GM23338 (cell line): ENCODE measurements around the gene TRAF1. TPM values are rescaled to one million over a fixed set of nuclear protein-coding genes. Genes with fewer than 3 reads are reported as not detected.

Experiments
- ATAC-seq: fragments of 200-7000 bp; cut with Tn5 transposase; 3 replicates; pipeline ENCODE4 v1.9.1; 2020
- DNase-seq: peaks from one replicate; pipeline ENCODE4 v3.0.0-alpha.2; 2015; ENCODE audit warnings: low spot score
- H2AFZ ChIP-seq: fragments of 200-600 bp; sonication (generic); 2 replicates; pipeline ENCODE4 v1.8.0; 2016; ENCODE audit warnings: antibody characterized with exemption, mild to moderate bottlenecking, moderate library complexity
- H3F3A ChIP-seq: fragments of 200-600 bp; sonication (generic); replicated peaks from 2 replicates; pipeline ENCODE4 v1.8.0; 2017; ENCODE audit warnings: antibody characterized with exemption, mixed run types, low read depth
- H3K27ac ChIP-seq: fragments of 200-600 bp; sonication (generic); 2 replicates; pipeline ENCODE4 v1.6.1; 2016; ENCODE audit warnings: low read depth
- H3K27me3 ChIP-seq: fragments of 200-600 bp; sonication (generic); 2 replicates; pipeline ENCODE4 v1.8.0; 2016; ENCODE audit warnings: mild to moderate bottlenecking, mixed run types, moderate library complexity; ENCODE audit not compliant: insufficient read depth
- H3K36me3 ChIP-seq: fragments of 200-600 bp; sonication (generic); 2 replicates; pipeline ENCODE4 v1.8.0; 2016; ENCODE audit warnings: mild to moderate bottlenecking; ENCODE audit not compliant: insufficient read depth
- H3K4me1 ChIP-seq: fragments of 200-600 bp; sonication (generic); 2 replicates; pipeline ENCODE4 v1.8.0; 2016; ENCODE audit warnings: mild to moderate bottlenecking, moderate library complexity; ENCODE audit not compliant: insufficient read depth
- H3K4me2 ChIP-seq: fragments of 200-600 bp; sonication (generic); 2 replicates; pipeline ENCODE4 v1.7.1; 2017; ENCODE audit warnings: mixed run types
- H3K4me3 ChIP-seq: fragments of 200-600 bp; sonication (generic); 2 replicates; pipeline ENCODE4 v1.6.1; 2016; ENCODE audit warnings: mixed run types
- H3K79me2 ChIP-seq: fragments of 200-600 bp; sonication (generic); replicated peaks from 2 replicates; pipeline ENCODE4 v1.8.0; 2017; ENCODE audit warnings: mild to moderate bottlenecking; ENCODE audit not compliant: insufficient read depth
- H3K9me2 ChIP-seq: fragments of 200-600 bp; sonication (generic); 2 replicates; pipeline ENCODE4 v1.8.0; 2017; ENCODE audit not compliant: insufficient read depth
- H4K20me1 ChIP-seq: fragments of 200-600 bp; sonication (generic); replicated peaks from 2 replicates; pipeline ENCODE4 v1.8.0; 2017; ENCODE audit warnings: mild to moderate bottlenecking; ENCODE audit not compliant: insufficient read depth
- H3K27ac Mint-ChIP-seq: 2 replicates; pipeline ENCODE4 v1.8.0; 2020; ENCODE audit warnings: inconsistent platforms, mild to moderate bottlenecking, moderate library complexity, mixed read lengths
- H3K27me3 Mint-ChIP-seq: 3 replicates; pipeline ENCODE4 v1.8.0; 2022; ENCODE audit warnings: low read depth, mild to moderate bottlenecking, moderate library complexity, mixed read lengths, inconsistent platforms; ENCODE audit not compliant: insufficient read depth, poor library complexity
- H3K36me3 Mint-ChIP-seq: 3 replicates; pipeline ENCODE4 v1.8.0; 2021; ENCODE audit warnings: low read depth, mild to moderate bottlenecking, inconsistent platforms, moderate library complexity, mixed read lengths
- H3K4me1 Mint-ChIP-seq: 3 replicates; pipeline ENCODE4 v1.8.0; 2020; ENCODE audit warnings: mild to moderate bottlenecking, inconsistent platforms, mixed read lengths
- H3K4me3 Mint-ChIP-seq: 3 replicates; pipeline ENCODE4 v1.8.0; 2021; ENCODE audit warnings: moderate library complexity, mild to moderate bottlenecking, inconsistent platforms, mixed read lengths
- H3K9me3 Mint-ChIP-seq: 3 replicates; pipeline ENCODE4 v1.8.0; 2020; ENCODE audit warnings: moderate library complexity, mild to moderate bottlenecking, inconsistent platforms, mixed read lengths
- CREB1 ChIP-seq: fragments of 250-450 bp; sonication (Bioruptor Pico); IDR thresholded peaks from 2 replicates; pipeline ENCODE4 v1.5.0; 2020; ENCODE audit warnings: low read depth, mild to moderate bottlenecking, moderate library complexity
- EZH2 ChIP-seq: fragments of 200-600 bp; sonication (generic); IDR thresholded peaks from one replicate; pipeline ENCODE4 v1.8.0; 2017; ENCODE audit warnings: antibody characterized with exemption, mild to moderate bottlenecking, low read depth; ENCODE audit not compliant: unreplicated experiment
- EZH2phosphoT487 ChIP-seq: fragments of 200-600 bp; sonication (generic); IDR thresholded peaks from one replicate; pipeline ENCODE4 v1.8.1; 2018; ENCODE audit warnings: antibody characterized with exemption; ENCODE audit not compliant: unreplicated experiment
- JUNB ChIP-seq: IDR thresholded peaks from one replicate; pipeline ENCODE4 v1.6.1; 2016; ENCODE audit warnings: antibody characterized with exemption; ENCODE audit not compliant: unreplicated experiment
- NANOG ChIP-seq: IDR thresholded peaks from 2 replicates; pipeline ENCODE4 v1.6.1; 2016; ENCODE audit warnings: antibody characterized with exemption, borderline replicate concordance
- STAT1 ChIP-seq: IDR thresholded peaks from one replicate; pipeline ENCODE4 v1.6.1; 2016; ENCODE audit warnings: antibody characterized with exemption; ENCODE audit not compliant: unreplicated experiment
- ZNF114 ChIP-seq: fragments of 250-450 bp; sonication (Bioruptor Pico); IDR thresholded peaks from 2 replicates; pipeline ENCODE4 v1.5.0; 2020; ENCODE audit warnings: mild to moderate bottlenecking, moderate library complexity
- ZNF331 ChIP-seq: fragments of 250-450 bp; sonication (Bioruptor Pico); IDR thresholded peaks from 2 replicates; pipeline ENCODE4 v1.5.0; 2020; ENCODE audit warnings: low read depth, mild to moderate bottlenecking, moderate library complexity
- polyA plus RNA-seq: library from polyadenylated mRNA; unstranded; fragments of >200 nt; fragmentation: Nextera tagmentation; extraction: Ambion mirVana; gene quantifications from 2 replicates; pipeline ENCODE4 v1.2.1, GENCODE V29; 2016
- total RNA-seq: library from RNA; depleted of rRNA; stranded (reverse); fragments of >200 nt; shearing (Covaris generic); gene quantifications from 2 replicates; pipeline ENCODE4 v1.2.3, GENCODE V29; 2014
- TF ChIP-seq, protein P1 (sequence below): IDR thresholded peaks from 2 replicates; pipeline ENCODE4 v1.6.1; 2016; ENCODE audit warnings: antibody characterized with exemption
- TF ChIP-seq, protein P2 (sequence below): fragments of 250-450 bp; sonication (Bioruptor Pico); IDR thresholded peaks from 2 replicates; pipeline ENCODE4 v1.5.0; 2020; ENCODE audit warnings: mild to moderate bottlenecking, moderate library complexity
- TF ChIP-seq, protein P3 (sequence below), 2 experiments: fragments of 200-600 bp in 1 of 2; sonication (generic) in 1 of 2; conservative IDR thresholded peaks; 2 replicates each; pipeline versions ENCODE4 v1.5.1 to v1.6.1; 2016 to 2017; ENCODE audit warnings: antibody characterized with exemption in 2 of 2, low read depth in 2 of 2, mild to moderate bottlenecking in 2 of 2, moderate library complexity in 1 of 2

The TRAF1 gene
- total and polyA plus RNA-seq, 2 experiments from 2014 or later, result 0.39 to 1.4 TPM

DNA sequence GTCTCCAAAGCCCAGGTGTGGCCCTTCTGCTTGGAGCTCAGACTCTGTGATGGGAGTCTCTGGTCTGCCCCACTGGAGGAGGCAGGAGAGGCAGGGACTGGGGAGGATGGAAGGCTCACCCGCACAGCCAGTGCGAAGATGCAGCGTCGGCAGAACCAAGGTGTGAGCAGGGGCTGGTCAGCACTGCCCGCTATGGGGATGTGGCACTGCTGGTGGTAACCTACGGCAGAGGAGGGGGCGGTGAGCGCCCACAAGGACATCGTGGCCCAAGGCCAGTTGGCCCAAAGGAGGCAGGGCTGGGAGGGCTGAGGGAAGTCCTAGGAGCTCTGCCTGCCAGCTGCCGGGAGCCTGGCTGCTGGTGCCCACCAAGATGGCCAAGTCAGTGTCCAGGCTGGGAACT is 56.9 kb downstream of the TRAF1 start:
- peaks cover 23% of the 10 kb centered on the region for H3F3A ChIP-seq
- H3K4me3 ChIP-seq, result peak overlapping the region; percentile 72; the same call in 1 of the 2 replicates
- H3K9me2 ChIP-seq, result no peaks in the 10 kb centered on the region
- Mint-ChIP-seq H3K36me3 (peaks cover 42% of the 10 kb centered on the region), H3K27ac (no peak overlapping the region), H3K4me3 (no peak overlapping the region), H3K4me1 (peaks cover 36% of the 10 kb centered on the region), H3K9me3 (no peaks in the 10 kb centered on the region), H3K27me3 (peaks cover 17% of the 10 kb centered on the region)
- no peaks in the 10 kb centered on the region for H3K79me2 ChIP-seq
- TF ChIP-seq NANOG, result no peak
- no peak for TF ChIP-seq ZNF331
- no peak for TF ChIP-seq CREB1 (CRISPR knock-in tag)
- TF ChIP-seq, protein P1, sequence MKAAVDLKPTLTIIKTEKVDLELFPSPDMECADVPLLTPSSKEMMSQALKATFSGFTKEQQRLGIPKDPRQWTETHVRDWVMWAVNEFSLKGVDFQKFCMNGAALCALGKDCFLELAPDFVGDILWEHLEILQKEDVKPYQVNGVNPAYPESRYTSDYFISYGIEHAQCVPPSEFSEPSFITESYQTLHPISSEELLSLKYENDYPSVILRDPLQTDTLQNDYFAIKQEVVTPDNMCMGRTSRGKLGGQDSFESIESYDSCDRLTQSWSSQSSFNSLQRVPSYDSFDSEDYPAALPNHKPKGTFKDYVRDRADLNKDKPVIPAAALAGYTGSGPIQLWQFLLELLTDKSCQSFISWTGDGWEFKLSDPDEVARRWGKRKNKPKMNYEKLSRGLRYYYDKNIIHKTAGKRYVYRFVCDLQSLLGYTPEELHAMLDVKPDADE, result no peak
- no peak for TF ChIP-seq STAT1
- TF ChIP-seq JUNB, result no peak
- TF ChIP-seq EZH2phosphoT487, result no peak
- no peak for TF ChIP-seq ZNF114 (CRISPR knock-in tag)
- DNase-seq (no peak), ATAC-seq (no peak)
- H3K4me2 ChIP-seq, result peak overlapping the region; percentile 83; the same call in 1 of the 2 replicates
- peaks cover 23% of the 10 kb centered on the region for H3K4me1 ChIP-seq
- no peaks in the 10 kb centered on the region for H4K20me1 ChIP-seq
- H3K27ac ChIP-seq, result no peak overlapping the region
- no peaks in the 10 kb centered on the region for H3K27me3 ChIP-seq
- H2AFZ ChIP-seq, result no peak overlapping the region
- H3K36me3 ChIP-seq, result peaks cover 5% of the 10 kb centered on the region; the same call in 1 of the 2 replicates

DNA sequence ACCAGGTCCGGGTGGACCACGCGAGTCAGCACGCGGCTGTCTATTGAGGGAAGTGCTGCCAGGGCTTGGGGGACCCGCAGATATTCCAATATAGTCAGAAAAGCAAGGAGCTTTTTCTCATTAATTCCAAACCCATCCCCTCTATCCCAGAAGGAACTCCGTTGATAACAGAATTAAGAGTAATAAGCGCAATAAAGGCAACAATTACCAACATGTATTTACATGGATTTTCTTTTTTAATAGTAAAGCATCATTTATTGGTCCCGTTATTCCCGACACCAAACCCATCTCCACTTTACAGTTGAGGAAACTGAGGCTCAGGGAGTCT is 57.3 kb downstream of the TRAF1 start:
- H3K27ac Mint-ChIP-seq, result peak overlapping the region; percentile 92; the same call in 1 of the 2 replicates
- DNase-seq, result no peak
- Histone ChIP-seq H3K27ac (peak overlapping the region; percentile 26; the same call in 1 of the 2 replicates), H3K4me2 (peak overlapping the region; percentile 83), H3K4me1 (peaks cover 19% of the 10 kb centered on the region), H3K9me2 (no peaks in the 10 kb centered on the region), H3K79me2 (no peaks in the 10 kb centered on the region), H4K20me1 (no peaks in the 10 kb centered on the region), H3K27me3 (no peaks in the 10 kb centered on the region), H3K4me3 (peak overlapping the region; percentile 72), H3F3A (peaks cover 19% of the 10 kb centered on the region), H3K36me3 (0 out of 2 replicates have a peak, but pooled peaks cover 5% of the 10 kb centered on the region), H2AFZ (peak overlapping the region; percentile 94)
- H3K27me3 Mint-ChIP-seq, result peaks cover 17% of the 10 kb centered on the region
- H3K9me3 Mint-ChIP-seq, result no peaks in the 10 kb centered on the region
- ATAC-seq, result no peak
- H3K4me3 Mint-ChIP-seq, result peak overlapping the region; percentile 84
- peaks cover 32% of the 10 kb centered on the region for H3K4me1 Mint-ChIP-seq
- H3K36me3 Mint-ChIP-seq, result peaks cover 39% of the 10 kb centered on the region
- TF ChIP-seq ZNF331 (no peak), EZH2 (no peak), STAT1 (no peak)
- TF ChIP-seq, protein P1, result no peak
- TF ChIP-seq, protein P2, sequence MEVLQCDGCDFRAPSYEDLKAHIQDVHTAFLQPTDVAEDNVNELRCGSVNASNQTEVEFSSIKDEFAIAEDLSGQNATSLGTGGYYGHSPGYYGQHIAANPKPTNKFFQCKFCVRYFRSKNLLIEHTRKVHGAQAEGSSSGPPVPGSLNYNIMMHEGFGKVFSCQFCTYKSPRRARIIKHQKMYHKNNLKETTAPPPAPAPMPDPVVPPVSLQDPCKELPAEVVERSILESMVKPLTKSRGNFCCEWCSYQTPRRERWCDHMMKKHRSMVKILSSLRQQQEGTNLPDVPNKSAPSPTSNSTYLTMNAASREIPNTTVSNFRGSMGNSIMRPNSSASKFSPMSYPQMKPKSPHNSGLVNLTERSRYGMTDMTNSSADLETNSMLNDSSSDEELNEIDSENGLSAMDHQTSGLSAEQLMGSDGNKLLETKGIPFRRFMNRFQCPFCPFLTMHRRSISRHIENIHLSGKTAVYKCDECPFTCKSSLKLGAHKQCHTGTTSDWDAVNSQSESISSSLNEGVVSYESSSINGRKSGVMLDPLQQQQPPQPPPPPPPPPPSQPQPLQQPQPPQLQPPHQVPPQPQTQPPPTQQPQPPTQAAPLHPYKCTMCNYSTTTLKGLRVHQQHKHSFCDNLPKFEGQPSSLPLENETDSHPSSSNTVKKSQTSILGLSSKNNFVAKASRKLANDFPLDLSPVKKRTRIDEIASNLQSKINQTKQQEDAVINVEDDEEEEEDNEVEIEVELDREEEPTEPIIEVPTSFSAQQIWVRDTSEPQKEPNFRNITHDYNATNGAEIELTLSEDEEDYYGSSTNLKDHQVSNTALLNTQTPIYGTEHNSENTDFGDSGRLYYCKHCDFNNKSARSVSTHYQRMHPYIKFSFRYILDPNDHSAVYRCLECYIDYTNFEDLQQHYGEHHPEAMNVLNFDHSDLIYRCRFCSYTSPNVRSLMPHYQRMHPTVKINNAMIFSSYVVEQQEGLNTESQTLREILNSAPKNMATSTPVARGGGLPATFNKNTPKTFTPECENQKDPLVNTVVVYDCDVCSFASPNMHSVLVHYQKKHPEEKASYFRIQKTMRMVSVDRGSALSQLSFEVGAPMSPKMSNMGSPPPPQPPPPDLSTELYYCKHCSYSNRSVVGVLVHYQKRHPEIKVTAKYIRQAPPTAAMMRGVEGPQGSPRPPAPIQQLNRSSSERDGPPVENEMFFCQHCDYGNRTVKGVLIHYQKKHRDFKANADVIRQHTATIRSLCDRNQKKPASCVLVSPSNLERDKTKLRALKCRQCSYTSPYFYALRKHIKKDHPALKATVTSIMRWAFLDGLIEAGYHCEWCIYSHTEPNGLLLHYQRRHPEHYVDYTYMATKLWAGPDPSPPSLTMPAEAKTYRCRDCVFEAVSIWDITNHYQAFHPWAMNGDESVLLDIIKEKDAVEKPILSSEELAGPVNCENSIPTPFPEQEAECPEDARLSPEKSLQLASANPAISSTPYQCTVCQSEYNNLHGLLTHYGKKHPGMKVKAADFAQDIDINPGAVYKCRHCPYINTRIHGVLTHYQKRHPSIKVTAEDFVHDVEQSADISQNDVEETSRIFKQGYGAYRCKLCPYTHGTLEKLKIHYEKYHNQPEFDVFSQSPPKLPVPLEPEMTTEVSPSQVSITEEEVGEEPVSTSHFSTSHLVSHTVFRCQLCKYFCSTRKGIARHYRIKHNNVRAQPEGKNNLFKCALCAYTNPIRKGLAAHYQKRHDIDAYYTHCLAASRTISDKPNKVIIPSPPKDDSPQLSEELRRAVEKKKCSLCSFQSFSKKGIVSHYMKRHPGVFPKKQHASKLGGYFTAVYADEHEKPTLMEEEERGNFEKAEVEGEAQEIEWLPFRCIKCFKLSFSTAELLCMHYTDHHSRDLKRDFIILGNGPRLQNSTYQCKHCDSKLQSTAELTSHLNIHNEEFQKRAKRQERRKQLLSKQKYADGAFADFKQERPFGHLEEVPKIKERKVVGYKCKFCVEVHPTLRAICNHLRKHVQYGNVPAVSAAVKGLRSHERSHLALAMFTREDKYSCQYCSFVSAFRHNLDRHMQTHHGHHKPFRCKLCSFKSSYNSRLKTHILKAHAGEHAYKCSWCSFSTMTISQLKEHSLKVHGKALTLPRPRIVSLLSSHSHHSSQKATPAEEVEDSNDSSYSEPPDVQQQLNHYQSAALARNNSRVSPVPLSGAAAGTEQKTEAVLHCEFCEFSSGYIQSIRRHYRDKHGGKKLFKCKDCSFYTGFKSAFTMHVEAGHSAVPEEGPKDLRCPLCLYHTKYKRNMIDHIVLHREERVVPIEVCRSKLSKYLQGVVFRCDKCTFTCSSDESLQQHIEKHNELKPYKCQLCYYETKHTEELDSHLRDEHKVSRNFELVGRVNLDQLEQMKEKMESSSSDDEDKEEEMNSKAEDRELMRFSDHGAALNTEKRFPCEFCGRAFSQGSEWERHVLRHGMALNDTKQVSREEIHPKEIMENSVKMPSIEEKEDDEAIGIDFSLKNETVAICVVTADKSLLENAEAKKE (CRISPR knock-in tag), result no peak
- TF ChIP-seq, protein P3, sequence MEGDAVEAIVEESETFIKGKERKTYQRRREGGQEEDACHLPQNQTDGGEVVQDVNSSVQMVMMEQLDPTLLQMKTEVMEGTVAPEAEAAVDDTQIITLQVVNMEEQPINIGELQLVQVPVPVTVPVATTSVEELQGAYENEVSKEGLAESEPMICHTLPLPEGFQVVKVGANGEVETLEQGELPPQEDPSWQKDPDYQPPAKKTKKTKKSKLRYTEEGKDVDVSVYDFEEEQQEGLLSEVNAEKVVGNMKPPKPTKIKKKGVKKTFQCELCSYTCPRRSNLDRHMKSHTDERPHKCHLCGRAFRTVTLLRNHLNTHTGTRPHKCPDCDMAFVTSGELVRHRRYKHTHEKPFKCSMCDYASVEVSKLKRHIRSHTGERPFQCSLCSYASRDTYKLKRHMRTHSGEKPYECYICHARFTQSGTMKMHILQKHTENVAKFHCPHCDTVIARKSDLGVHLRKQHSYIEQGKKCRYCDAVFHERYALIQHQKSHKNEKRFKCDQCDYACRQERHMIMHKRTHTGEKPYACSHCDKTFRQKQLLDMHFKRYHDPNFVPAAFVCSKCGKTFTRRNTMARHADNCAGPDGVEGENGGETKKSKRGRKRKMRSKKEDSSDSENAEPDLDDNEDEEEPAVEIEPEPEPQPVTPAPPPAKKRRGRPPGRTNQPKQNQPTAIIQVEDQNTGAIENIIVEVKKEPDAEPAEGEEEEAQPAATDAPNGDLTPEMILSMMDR (conservative IDR thresholded peaks at IDR 0.05; ENCODE audit: low read depth in 2 of 2), result no peak
